Stimulated activated CD4-positive, alpha-beta T cell treated with anti-CD3 and anti-CD28 coated beads, TNF-alpha, amount 100 ng/mL, for 4 hours (primary cell): ENCODE data around the gene KIDINS220.

Source experiments
- DNase-seq, 3 experiments: peaks; one replicate each; pipeline ENCODE4 v3.0.0-alpha.2; 2020; ENCODE audit warnings: low read depth in 3 of 3

Gene KIDINS220

DNA sequence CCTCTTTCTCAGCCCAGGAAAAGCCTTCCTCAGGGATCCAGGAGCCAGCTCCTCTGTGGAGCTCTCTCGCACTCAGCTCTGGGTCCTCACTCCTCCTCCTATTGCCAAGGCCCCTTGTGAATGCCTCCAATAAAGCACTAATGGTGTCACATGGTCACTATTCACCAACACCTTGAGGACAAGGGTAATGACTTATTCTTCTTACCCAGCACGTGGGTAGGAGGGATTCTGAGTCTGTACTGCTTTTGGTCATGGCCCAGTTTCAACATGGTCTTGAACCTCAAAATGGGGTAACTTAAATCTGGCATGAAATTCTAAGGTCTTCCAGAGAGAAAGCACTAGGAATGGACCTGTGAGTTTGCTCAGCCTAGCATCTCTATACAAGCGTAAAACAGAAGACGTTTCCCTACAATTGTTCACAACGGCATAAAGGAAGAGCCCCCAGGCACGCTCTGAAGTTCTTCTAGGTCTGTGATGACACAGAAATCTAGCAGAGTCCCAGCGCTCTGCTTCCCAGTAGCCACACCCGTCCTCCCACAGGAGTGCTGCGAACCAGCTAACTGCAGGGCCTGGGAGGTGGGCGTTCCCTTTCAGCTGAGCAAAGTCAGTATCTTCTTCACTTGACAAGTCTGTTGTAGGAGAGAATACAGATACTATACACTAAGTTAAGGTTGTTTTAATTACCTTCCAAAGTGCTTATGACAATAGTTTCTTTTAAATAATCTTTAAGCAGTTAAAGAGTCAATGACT is 14.6 kb upstream of the KIDINS220 start:
- DNase-seq: no peak

GRCh38 chr2:8850845-8851487 is 13.6 kb upstream of the KIDINS220 start:
- no peak for DNase-seq

GRCh38 chr2:8849327-8849726 is 11.9 kb upstream of the KIDINS220 start:
- no peak for DNase-seq

- no peak for DNase-seq
Observed at GRCh38 chr2:8848328-8849100, 11.1 kb upstream of the KIDINS220 start.

DNA sequence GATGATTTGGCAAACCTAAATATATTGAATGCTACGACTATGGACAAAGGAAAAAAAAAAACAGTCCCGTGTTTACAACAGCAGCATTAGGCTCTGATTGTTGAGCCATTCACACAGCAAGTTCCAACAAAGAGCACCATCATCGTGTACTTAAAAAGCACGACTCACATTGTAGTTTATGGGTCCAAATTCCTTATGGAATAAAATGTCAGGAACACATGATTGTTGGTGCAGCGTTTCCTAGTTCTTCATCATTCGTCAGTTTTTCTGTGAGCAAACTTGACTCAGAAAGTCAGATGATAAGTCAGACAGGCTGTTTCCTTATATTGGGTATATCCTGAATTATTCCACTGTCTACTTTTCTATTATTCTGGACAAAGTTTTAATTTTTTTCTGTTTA is 10.0 kb upstream of the KIDINS220 start:
- DNase-seq: no peak

- no peak for DNase-seq
Observed at GRCh38 chr2:8841932-8842331, 4.5 kb upstream of the KIDINS220 start.

- no peak for DNase-seq
Observed at GRCh38 chr2:8840475-8841091, 3.2 kb upstream of the KIDINS220 start.

DNA sequence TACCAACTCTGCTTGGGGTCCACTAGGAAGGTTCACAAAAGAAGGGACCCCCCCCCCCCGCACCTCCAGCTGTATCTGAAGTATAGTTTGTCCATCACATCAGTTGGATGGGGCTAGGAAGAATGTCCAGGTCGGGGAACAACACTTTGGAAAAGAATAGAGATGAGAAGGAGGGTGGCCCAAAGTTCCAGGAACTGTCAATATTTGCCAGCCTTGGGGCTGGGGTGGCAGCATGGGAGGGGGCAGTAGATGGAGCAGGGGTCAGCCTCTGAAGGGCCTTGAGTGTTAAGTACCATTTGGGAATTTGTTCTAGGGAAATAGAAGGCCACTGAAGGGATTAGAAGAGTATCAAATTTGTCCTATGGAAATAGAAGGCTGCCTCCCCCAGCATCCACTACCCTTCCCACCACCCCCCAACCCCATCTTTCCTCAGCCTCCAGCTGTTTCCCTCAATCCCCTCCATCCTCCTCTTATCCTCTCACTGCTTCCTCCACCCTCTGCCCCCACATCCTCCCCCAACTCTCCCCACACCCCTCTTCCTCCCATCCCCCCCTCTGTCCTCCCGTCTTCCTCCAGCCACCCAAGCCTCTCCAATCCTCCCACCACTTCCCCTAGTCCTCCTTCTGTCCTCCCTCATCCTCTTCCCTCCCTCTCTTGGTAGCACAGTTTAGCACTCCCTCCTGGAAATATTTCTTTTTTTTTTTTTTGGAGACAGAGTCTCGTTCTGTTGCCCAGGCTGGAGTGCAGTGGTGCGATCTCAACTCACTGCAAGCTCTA is 2.0 kb upstream of the KIDINS220 start:
- no peak for DNase-seq

GRCh38 chr2:8837795-8838140 is 355 bp upstream of the KIDINS220 start:
- no peak for DNase-seq

DNA sequence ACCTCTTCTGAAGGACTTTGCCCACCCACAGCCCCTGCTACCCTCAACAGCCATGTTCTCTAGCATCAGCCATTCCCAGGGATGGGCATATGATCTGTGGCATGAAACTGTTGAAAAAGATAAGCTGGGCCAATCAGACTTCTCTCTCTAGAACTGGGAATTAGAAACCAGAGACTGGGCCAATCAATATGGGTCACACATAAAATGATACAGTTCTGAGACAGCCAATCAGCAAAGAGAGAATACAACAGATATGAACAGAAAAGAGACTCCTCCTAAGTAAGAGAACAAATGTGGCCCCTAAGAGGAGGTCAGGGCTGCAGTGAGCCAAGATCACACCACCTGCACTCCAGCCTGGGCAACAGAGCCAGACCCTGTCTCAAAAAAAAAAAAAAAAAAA is 2.1 kb downstream of the KIDINS220 start:
- DNase-seq: no peak

DNA sequence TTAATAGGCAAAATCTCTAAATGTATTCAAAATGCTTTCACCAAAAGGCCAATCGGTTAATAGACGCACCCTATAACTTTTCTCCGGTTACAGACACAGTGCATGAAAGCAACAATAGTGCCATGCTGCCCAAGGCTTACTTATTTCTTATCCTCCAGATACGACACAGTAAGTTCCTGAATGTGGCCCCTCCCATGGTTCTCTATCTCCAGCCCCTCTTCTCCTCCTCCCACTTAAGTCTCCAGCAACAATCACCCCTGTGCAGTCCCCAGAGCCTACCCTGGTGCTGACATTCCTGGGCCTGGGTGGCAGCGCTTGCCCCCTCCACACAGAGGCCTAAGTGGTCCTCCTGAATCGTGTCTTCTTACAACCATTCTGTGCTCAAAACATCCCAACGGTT is 3.6 kb downstream of the KIDINS220 start:
- no peak for DNase-seq

GRCh38 chr2:8831516-8831915 is 5.9 kb downstream of the KIDINS220 start:
- no peak for DNase-seq

DNA sequence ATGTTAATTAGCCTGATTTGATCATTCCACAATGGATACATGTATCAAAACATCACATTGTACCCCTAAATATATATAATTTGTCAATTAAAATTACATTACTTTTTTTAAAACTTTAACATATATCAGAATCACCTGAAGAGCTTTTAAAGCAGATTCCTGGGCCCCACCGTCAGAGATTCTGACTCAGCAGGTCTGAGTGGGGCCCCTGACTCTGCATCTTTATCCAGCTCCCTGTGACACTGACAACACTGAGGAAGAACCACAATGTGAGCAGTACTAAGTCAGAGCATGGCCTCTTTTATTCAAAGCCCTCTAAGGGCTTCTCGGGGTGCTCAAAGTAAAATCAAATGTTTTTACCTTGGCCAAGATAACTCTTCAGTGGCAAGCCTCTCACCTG is 9.7 kb downstream of the KIDINS220 start:
- DNase-seq: no peak

GRCh38 chr2:8822218-8822617 is 15.2 kb downstream of the KIDINS220 start:
- DNase-seq: no peak

DNA sequence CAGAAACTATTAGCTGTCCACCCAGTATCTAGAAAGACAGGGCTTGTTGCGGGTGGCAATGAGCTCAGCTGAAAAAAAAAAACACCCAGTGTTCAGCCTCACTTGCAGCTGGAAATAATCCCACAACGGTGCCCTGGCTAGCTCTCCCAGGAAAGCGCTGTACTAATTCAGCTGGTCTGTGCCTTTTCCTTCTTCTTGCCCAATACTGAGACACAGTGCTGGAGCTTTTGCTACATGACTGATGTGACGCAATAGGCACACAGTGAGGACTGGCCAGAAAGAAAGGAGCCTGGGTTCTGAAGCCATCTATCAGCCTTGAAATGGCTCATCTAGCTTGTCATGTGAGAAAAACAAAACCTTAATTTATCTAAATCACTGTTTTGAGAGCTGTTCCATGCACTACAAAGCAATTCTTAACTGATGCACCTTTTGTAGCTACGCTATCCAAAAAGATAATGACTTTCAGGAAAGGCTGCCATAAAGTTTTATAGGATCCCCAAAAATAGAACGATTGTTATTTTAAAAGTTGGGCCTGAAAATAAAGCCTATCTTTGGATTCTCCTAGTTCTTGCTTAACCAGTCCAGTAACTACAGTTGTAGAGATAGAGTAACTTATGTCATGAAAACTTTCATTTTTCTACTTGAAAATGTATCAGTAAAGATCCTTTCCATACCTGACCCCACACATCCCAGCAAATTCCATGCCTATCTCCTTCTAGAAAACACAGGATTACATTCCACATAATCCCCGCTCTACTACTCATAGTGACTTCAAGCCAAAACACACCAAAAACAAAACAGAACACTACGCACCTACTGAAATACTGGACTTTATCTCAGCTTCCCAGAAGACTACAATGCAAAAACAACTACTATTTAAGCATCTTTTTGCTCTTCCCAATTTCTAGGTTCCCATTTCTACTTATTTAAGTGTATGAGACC is 15.9 kb downstream of the KIDINS220 start:
- no peak for DNase-seq

GRCh38 chr2:8819948-8820347 is 17.5 kb downstream of the KIDINS220 start:
- no peak for DNase-seq

GRCh38 chr2:8819194-8819593 is 18.2 kb downstream of the KIDINS220 start:
- no peak for DNase-seq

- DNase-seq: no peak
Observed at GRCh38 chr2:8817221-8817620, 20.2 kb downstream of the KIDINS220 start.

DNA sequence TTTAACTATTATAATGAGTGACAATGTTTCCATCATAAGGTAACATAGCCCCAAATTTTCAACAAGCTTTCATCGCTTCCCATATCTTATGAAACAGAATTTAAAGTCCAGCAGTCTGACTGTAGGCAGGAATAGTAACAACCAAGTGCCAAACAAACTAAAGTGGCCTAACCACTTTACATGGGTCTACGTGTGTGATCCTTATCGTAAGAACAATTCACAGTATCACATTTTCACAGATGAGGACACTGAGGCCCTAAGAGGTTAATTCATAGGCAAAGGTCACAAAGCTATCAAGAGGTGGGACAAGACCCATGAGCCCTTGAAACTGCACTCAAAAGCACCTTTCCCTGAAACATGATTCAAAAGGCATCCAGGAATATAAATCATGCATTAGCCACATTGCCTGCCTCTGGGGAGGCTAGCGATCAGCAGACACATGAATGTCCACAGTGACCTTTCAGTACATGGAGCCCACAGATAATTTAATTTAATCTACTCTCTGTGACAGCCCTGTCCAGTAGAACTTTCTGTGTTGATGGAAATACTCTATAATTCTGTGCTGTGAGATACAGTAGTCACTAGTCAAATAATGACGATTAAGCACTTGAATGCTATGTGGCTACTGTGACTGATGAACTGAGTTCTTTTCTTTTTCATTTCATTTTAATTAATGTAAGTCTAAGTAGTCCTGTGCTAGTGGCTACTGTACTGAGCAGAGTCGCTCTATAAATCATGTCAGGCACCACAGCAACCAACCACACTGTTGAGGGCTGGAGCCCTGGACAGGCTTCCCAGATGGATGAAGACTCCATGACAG is 30.3 kb downstream of the KIDINS220 start:
- DNase-seq: no peak
